Measurements from ENCODE around the gene DNAJA4. TPM values are rescaled to one million over a fixed set of nuclear protein-coding genes. Genes with fewer than 3 reads are reported as not detected.

The DNAJA4 gene
- polyA plus RNA-seq, 2 of the 4 experiments (the other 2 are of a cell fraction): 0.05 to 0.13 TPM

DNA sequence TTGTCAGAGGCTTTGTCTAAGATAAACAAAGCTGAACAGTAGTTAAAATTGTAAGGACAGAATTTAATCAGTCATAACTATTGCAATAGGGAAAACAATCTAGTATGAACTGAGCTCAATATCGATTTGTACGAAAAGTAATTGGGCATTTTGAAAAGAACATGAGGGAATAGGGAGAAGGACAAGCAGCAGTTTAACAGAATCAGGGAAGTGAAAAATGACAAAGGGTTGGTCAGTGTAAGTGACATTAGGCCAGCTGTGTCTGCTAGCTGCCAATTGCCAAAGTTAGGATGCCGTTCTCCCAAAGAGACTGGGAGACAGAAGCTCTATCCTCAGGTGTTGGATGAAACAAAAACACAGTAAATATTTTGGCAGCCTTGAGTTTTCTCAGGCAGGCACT is 3.3 kb upstream of the DNAJA4 start:
- POLR2A ChIA-PET: interaction anchor here (1.0 kb wide), 1 partner anchor 39 kb away, joined by 8 read pairs; the partner anchor contains the start of gene SKIC8
- Histone ChIP-seq H3K4me1 (no peaks in the 10 kb centered on the region), H3K27ac (no peak overlapping the region), H3K9me3 (no peaks in the 10 kb centered on the region), H3K4me2 (no peak overlapping the region), H3K4me3 (no peak overlapping the region)
- ATAC-seq (no peak), FAIRE-seq (no peak), DNase-seq (ENCODE audit: low read depth in 1 of 2, low spot score in 1 of 2) (no peak)
- CTCF ChIA-PET: interaction anchor here (0.8 to 2.4 kb wide), 9 partner anchors 16 to 351 kb away, joined by 3 to 11 read pairs (median 4); no protein-coding TSS in a partner anchor
- TF ChIP-seq E2F6 (IDR thresholded peaks at IDR 0.05; ENCODE audit: borderline replicate concordance, low read depth) (no peak), CBX8 (IDR thresholded peaks at IDR 0.05) (no peak), HOXA7 (CRISPR knock-in tag; IDR thresholded peaks at IDR 0.05) (no peak), SREBF2 (IDR thresholded peaks at IDR 0.05) (no peak), JUNB (IDR thresholded peaks at IDR 0.05) (no peak), FOXS1 (CRISPR knock-in tag; IDR thresholded peaks at IDR 0.05) (no peak), CTCF (IDR thresholded peaks at IDR 0.05) (no peak), HOXB13 (CRISPR knock-in tag; IDR thresholded peaks at IDR 0.05; ENCODE audit: low read depth) (no peak), ZSCAN20 (CRISPR knock-in tag; IDR thresholded peaks at IDR 0.05) (no peak)
- 88% methylated on average over 3 of the region's 3 CpGs for WGBS (ENCODE audit: missing lambda C conversion rate)

GRCh38 chr15:78263351-78263781 is 996 bp upstream of the DNAJA4 start:
- POLR2A ChIA-PET: no interaction called here
- TF ChIP-seq HES2 (IDR thresholded peaks at IDR 0.05): no peak
- TF ChIP-seq, protein P1, sequence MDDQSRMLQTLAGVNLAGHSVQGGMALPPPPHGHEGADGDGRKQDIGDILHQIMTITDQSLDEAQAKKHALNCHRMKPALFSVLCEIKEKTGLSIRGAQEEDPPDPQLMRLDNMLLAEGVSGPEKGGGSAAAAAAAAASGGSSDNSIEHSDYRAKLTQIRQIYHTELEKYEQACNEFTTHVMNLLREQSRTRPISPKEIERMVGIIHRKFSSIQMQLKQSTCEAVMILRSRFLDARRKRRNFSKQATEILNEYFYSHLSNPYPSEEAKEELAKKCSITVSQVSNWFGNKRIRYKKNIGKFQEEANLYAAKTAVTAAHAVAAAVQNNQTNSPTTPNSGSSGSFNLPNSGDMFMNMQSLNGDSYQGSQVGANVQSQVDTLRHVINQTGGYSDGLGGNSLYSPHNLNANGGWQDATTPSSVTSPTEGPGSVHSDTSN (IDR thresholded peaks at IDR 0.05): no peak
- Histone ChIP-seq H3K9me3 (no peaks in the 10 kb centered on the region), H3K27ac (no peak overlapping the region), H3K4me3 (no peak overlapping the region), H3K4me1 (no peaks in the 10 kb centered on the region), H3K4me2 (no peak overlapping the region)
- WGBS (ENCODE audit: missing lambda C conversion rate): 80% methylated on average over 7 of the region's 7 CpGs
- CTCF ChIA-PET: interaction anchor here (0.6 to 2.5 kb wide), 5 partner anchors 18 to 304 kb away, joined by 3 to 8 read pairs (median 5); no protein-coding TSS in a partner anchor
- DNase-seq (ENCODE audit: low read depth in 1 of 2, low spot score in 1 of 2) (no peak), ATAC-seq (peak in 1 of 2 experiments; percentile 34; a peak in 2 of 6 replicates), FAIRE-seq (no peak)

DNA sequence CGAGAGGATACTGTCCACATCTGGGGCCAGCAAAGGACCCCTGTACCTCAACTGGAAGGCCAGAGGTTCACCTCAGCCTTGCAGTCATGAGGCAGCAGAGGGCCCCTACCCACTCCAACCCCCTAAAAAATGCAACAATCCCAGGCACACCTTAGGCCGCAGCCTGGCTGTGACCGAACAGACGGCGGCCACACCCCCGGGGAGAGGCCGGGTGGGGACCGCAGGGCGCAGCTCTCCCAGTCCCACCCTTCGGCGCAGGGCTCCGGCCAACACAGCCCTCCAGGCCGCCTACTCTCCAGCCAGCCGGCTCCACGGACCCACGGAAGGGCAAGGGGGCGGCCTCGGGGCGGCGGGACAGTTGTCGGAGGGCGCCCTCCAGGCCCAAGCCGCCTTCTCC is 457 bp upstream of the DNAJA4 start:
- CTCF ChIA-PET: interaction anchor here (0.7 to 2.5 kb wide), 4 partner anchors 22 to 305 kb away, joined by 3 to 8 read pairs (median 5); no protein-coding TSS in a partner anchor
- ATAC-seq (no peak), FAIRE-seq (no peak), DNase-seq (ENCODE audit: low read depth in 1 of 2, low spot score in 1 of 2) (no peak)
- Histone ChIP-seq H3K9me3 (no peaks in the 10 kb centered on the region), H3K27ac (no peak overlapping the region), H3K4me1 (no peaks in the 10 kb centered on the region), H3K4me2 (no peak overlapping the region), H3K4me3 (no peak overlapping the region)
- POLR2A ChIA-PET: no interaction called here
- 94% methylated on average over 11 of the region's 23 CpGs for WGBS (ENCODE audit: missing lambda C conversion rate)
- TF ChIP-seq HOXB13 (CRISPR knock-in tag; IDR thresholded peaks at IDR 0.05; ENCODE audit: low read depth) (no peak), NPAS2 (CRISPR knock-in tag; IDR thresholded peaks at IDR 0.05; ENCODE audit: borderline replicate concordance) (no peak), HES2 (IDR thresholded peaks at IDR 0.05) (no peak), ESRRA (IDR thresholded peaks at IDR 0.05; ENCODE audit: borderline replicate concordance, low read length) (no peak), KDM5A (IDR thresholded peaks at IDR 0.05) (no peak), SMC3 (IDR thresholded peaks at IDR 0.05) (no peak), ZC3H11A (IDR thresholded peaks at IDR 0.05) (no peak)

GRCh38 chr15:78265137-78265460 is 737 bp downstream of the DNAJA4 start:
- no peak overlapping the region for H3K4me2 ChIP-seq
- no peak for DNase-seq (ENCODE audit: low read depth in 1 of 2, low spot score in 1 of 2)
- ChIA-PET CTCF (interaction anchor here (0.9 to 1.7 kb wide), 7 partner anchors 14 to 157 kb away, joined by 3 to 6 read pairs (median 4); partner anchors contain the start of gene CIB2), POLR2A (no interaction called here)
- H3K4me1 ChIP-seq: no peaks in the 10 kb centered on the region
- no peak for FAIRE-seq
- no peak overlapping the region for H3K4me3 ChIP-seq
- ATAC-seq: no peak
- H3K9me3 ChIP-seq: no peaks in the 10 kb centered on the region
- 79% methylated on average over 12 of the region's 12 CpGs for WGBS (ENCODE audit: missing lambda C conversion rate)
- no peak overlapping the region for H3K27ac ChIP-seq
- TF ChIP-seq KDM5A (IDR thresholded peaks at IDR 0.05) (no peak), MAX (IDR thresholded peaks at IDR 0.05) (no peak), RAD21 (conservative IDR thresholded peaks at IDR 0.05 in 1 of 2, IDR thresholded peaks at IDR 0.05 in 1 of 2) (no peak), EHF (CRISPR knock-in tag; IDR thresholded peaks at IDR 0.05) (no peak), CEBPB (IDR thresholded peaks at IDR 0.05) (no peak), EP300 (IDR thresholded peaks at IDR 0.05) (no peak), SMC3 (IDR thresholded peaks at IDR 0.05) (no peak), BHLHE40 (IDR thresholded peaks at IDR 0.05; ENCODE audit: low read depth, low read length) (no peak)
- TF ChIP-seq, protein P2, sequence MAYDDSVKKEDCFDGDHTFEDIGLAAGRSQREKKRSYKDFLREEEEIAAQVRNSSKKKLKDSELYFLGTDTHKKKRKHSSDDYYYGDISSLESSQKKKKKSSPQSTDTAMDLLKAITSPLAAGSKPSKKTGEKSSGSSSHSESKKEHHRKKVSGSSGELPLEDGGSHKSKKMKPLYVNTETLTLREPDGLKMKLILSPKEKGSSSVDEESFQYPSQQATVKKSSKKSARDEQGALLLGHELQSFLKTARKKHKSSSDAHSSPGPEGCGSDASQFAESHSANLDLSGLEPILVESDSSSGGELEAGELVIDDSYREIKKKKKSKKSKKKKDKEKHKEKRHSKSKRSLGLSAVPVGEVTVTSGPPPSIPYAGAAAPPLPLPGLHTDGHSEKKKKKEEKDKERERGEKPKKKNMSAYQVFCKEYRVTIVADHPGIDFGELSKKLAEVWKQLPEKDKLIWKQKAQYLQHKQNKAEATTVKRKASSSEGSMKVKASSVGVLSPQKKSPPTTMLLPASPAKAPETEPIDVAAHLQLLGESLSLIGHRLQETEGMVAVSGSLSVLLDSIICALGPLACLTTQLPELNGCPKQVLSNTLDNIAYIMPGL (CRISPR knock-in tag; IDR thresholded peaks at IDR 0.05; ENCODE audit: borderline replicate concordance): no peak
- TF ChIP-seq, protein P3, sequence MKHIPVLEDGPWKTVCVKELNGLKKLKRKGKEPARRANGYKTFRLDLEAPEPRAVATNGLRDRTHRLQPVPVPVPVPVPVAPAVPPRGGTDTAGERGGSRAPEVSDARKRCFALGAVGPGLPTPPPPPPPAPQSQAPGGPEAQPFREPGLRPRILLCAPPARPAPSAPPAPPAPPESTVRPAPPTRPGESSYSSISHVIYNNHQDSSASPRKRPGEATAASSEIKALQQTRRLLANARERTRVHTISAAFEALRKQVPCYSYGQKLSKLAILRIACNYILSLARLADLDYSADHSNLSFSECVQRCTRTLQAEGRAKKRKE (CRISPR knock-in tag; IDR thresholded peaks at IDR 0.05; ENCODE audit: low read depth): no peak

All from A549 (cell line).